HEK293 (cell line): ENCODE data around the gene PKLR.

Experiments used
- ZNF211 ChIP-seq: fragments of 450-650 bp; formaldehyde crosslinking; IDR thresholded peaks from 2 replicates; pipeline ENCODE4 v1.5.1; 2016; ENCODE audit warnings: low read depth, missing biosample characterization, missing genetic modification characterization
- TF ChIP-seq, protein P1 (sequence below): fragments of 450-650 bp; formaldehyde crosslinking; IDR thresholded peaks from 2 replicates; pipeline ENCODE4 v1.5.1; 2016; ENCODE audit warnings: missing biosample characterization, missing genetic modification characterization

DNA sequence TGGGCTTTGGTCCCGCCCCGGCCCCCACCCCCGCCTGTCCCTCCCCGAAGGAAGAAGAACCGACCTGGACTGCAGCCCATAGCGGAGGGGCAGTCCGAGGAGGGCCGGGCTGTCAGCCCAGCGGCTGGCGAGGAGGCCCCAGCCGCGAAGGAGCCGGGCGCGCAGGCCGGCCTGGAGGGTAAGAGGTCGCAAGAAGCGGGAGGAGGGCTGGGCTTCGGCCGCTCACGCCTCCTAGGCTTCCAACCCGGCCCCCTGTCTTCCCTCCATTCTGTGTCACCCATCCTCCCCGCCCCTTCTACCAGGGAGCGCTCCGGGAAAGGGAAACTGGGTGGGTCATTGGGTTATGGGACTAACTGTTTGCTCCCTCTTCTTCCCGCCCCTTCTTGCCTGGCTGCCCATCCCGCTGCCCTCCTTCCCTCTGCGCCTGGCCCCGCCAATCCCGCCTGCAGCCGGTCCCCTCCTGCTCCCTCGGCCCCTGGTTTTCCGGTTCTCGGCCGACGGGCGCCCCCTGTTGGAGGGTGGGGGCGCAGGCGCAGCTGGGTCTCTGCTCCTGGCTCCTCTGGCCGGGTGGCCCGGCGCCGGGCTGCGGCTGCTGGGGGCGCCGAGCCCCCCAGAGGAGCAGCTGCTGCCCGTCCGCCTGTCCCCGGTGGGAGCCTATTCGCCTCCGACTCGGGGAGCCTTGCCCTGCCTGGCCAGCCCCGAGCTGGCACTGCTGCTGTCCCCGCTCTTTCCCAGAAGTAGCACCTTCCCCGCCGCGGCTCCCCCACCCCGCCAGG, 21.9 kb upstream of the PKLR start:
- TF ChIP-seq, protein P1, sequence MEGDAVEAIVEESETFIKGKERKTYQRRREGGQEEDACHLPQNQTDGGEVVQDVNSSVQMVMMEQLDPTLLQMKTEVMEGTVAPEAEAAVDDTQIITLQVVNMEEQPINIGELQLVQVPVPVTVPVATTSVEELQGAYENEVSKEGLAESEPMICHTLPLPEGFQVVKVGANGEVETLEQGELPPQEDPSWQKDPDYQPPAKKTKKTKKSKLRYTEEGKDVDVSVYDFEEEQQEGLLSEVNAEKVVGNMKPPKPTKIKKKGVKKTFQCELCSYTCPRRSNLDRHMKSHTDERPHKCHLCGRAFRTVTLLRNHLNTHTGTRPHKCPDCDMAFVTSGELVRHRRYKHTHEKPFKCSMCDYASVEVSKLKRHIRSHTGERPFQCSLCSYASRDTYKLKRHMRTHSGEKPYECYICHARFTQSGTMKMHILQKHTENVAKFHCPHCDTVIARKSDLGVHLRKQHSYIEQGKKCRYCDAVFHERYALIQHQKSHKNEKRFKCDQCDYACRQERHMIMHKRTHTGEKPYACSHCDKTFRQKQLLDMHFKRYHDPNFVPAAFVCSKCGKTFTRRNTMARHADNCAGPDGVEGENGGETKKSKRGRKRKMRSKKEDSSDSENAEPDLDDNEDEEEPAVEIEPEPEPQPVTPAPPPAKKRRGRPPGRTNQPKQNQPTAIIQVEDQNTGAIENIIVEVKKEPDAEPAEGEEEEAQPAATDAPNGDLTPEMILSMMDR, result peak; percentile 97
- TF ChIP-seq ZNF211 (tag by site-specific recombination), result no peak
